ENCODE data around the gene HPCAL1.

HPCAL1 gene

GRCh38 chr2:10413991-10414451, 111.3 kb downstream of the HPCAL1 start:
- Histone ChIP-seq H4K20me1 (ENCODE audit: insufficient read depth, low read length, poor library complexity, severe bottlenecking) (no peaks in the 10 kb centered on the region), H3K9me2 (replicated peaks; ENCODE audit: low read depth, low read length) (no peaks in the 10 kb centered on the region), H3F3A (ENCODE audit: low read depth) (no peaks in the 10 kb centered on the region), H3K4me2 (ENCODE audit: low read depth, low read length, poor library complexity, severe bottlenecking) (no peak overlapping the region), H3K79me2 (ENCODE audit: insufficient read depth, low read length) (no peaks in the 10 kb centered on the region; the same call in 1 of the 2 replicates), H3K4me1 (ENCODE audit: insufficient read depth, low read length, poor library complexity, severe bottlenecking) (peaks cover under 1% of the 10 kb centered on the region), H3K27me3 (ENCODE audit: insufficient read depth, low read length, poor library complexity, severe bottlenecking) (no peaks in the 10 kb centered on the region), H3K9me3 (ENCODE audit: insufficient read depth, low read depth, low read length) (no peaks in the 10 kb centered on the region), H3K9ac (ENCODE audit: low read depth, low read length, poor library complexity, severe bottlenecking) (no peak overlapping the region), H2AFZ (ENCODE audit: low read length) (no peak overlapping the region), H3K36me3 (ENCODE audit: insufficient read depth, low read length) (peaks cover 11% of the 10 kb centered on the region; the same call in 1 of the 2 replicates), H3K4me3 (ENCODE audit: low read length, poor library complexity, severe bottlenecking) (no peak overlapping the region)
- no peak for TF ChIP-seq EZH2phosphoT487 (IDR thresholded peaks at IDR 0.05; ENCODE audit: borderline replicate concordance)
- TF ChIP-seq, protein P1, sequence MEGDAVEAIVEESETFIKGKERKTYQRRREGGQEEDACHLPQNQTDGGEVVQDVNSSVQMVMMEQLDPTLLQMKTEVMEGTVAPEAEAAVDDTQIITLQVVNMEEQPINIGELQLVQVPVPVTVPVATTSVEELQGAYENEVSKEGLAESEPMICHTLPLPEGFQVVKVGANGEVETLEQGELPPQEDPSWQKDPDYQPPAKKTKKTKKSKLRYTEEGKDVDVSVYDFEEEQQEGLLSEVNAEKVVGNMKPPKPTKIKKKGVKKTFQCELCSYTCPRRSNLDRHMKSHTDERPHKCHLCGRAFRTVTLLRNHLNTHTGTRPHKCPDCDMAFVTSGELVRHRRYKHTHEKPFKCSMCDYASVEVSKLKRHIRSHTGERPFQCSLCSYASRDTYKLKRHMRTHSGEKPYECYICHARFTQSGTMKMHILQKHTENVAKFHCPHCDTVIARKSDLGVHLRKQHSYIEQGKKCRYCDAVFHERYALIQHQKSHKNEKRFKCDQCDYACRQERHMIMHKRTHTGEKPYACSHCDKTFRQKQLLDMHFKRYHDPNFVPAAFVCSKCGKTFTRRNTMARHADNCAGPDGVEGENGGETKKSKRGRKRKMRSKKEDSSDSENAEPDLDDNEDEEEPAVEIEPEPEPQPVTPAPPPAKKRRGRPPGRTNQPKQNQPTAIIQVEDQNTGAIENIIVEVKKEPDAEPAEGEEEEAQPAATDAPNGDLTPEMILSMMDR (conservative IDR thresholded peaks at IDR 0.05; ENCODE audit: low read length), result no peak

DNA sequence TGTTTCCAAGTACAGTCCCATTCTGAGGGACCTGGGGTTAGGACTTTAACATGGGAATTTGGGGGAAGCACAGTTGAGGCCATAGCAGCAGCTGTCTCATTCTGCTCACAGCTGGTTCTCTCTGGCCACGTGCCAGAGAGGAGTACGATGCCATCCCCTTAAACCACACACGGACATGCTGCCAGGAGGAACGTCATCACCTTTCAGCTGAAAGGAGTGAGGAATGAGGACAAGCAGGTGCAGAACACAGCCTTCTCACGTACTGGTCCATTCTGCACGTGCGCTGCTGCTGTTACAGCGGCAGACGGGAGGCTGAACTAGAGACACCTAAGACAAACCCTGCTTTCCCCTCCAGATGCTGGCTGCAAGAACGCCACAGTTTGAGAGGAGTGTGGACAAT, 111.9 kb downstream of the HPCAL1 start:
- peaks cover 11% of the 10 kb centered on the region; the same call in 1 of the 2 replicates for H3K36me3 ChIP-seq (ENCODE audit: insufficient read depth, low read length)
- no peaks in the 10 kb centered on the region for H4K20me1 ChIP-seq (ENCODE audit: insufficient read depth, low read length, poor library complexity, severe bottlenecking)
- H3K4me2 ChIP-seq (ENCODE audit: low read depth, low read length, poor library complexity, severe bottlenecking), result no peak overlapping the region
- no peaks in the 10 kb centered on the region for H3K27me3 ChIP-seq (ENCODE audit: insufficient read depth, low read length, poor library complexity, severe bottlenecking)
- TF ChIP-seq, protein P1 (conservative IDR thresholded peaks at IDR 0.05; ENCODE audit: low read length), result no peak
- no peak for TF ChIP-seq EZH2phosphoT487 (IDR thresholded peaks at IDR 0.05; ENCODE audit: borderline replicate concordance)
- H3K9me2 ChIP-seq (replicated peaks; ENCODE audit: low read depth, low read length), result no peaks in the 10 kb centered on the region
- H3K9ac ChIP-seq (ENCODE audit: low read depth, low read length, poor library complexity, severe bottlenecking), result no peak overlapping the region
- H2AFZ ChIP-seq (ENCODE audit: low read length), result no peak overlapping the region
- no peak overlapping the region for H3K4me3 ChIP-seq (ENCODE audit: low read length, poor library complexity, severe bottlenecking)
- H3K9me3 ChIP-seq (ENCODE audit: insufficient read depth, low read depth, low read length), result no peaks in the 10 kb centered on the region
- H3F3A ChIP-seq (ENCODE audit: low read depth), result no peaks in the 10 kb centered on the region
- no peaks in the 10 kb centered on the region for H3K4me1 ChIP-seq (ENCODE audit: insufficient read depth, low read length, poor library complexity, severe bottlenecking)
- H3K79me2 ChIP-seq (ENCODE audit: insufficient read depth, low read length), result no peaks in the 10 kb centered on the region; the same call in 1 of the 2 replicates

DNA sequence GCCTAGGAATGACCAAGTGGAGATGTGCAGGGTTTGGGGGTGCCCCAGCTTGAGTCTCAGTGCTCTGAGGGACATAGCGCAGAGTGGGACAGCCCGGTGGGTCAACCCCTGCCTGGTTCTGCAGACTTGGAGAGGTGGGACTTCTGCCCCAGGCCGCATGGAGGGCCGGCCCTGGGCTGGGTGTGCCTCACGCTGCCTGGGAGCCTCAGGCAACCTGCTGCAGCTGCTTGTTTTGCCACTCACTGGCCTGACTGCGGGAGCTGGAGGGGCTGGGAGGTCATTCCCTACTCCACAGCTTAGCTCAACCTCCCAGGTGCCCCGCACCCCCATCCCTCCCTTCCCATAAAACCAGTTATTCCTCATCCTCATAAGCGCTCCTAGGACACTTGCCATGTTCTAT, 112.3 kb downstream of the HPCAL1 start:
- Histone ChIP-seq H2AFZ (ENCODE audit: low read length) (no peak overlapping the region), H3F3A (ENCODE audit: low read depth) (no peaks in the 10 kb centered on the region), H3K27me3 (ENCODE audit: insufficient read depth, low read length, poor library complexity, severe bottlenecking) (no peaks in the 10 kb centered on the region), H3K4me1 (ENCODE audit: insufficient read depth, low read length, poor library complexity, severe bottlenecking) (no peaks in the 10 kb centered on the region), H3K36me3 (ENCODE audit: insufficient read depth, low read length) (peaks cover 13% of the 10 kb centered on the region; the same call in 1 of the 2 replicates), H3K79me2 (ENCODE audit: insufficient read depth, low read length) (no peaks in the 10 kb centered on the region; the same call in 1 of the 2 replicates), H3K4me3 (ENCODE audit: low read length, poor library complexity, severe bottlenecking) (no peak overlapping the region), H3K9ac (ENCODE audit: low read depth, low read length, poor library complexity, severe bottlenecking) (no peak overlapping the region), H3K4me2 (ENCODE audit: low read depth, low read length, poor library complexity, severe bottlenecking) (no peak overlapping the region), H3K9me2 (replicated peaks; ENCODE audit: low read depth, low read length) (no peaks in the 10 kb centered on the region), H4K20me1 (ENCODE audit: insufficient read depth, low read length, poor library complexity, severe bottlenecking) (no peaks in the 10 kb centered on the region), H3K9me3 (ENCODE audit: insufficient read depth, low read depth, low read length) (no peaks in the 10 kb centered on the region)
- no peak for TF ChIP-seq EZH2phosphoT487 (IDR thresholded peaks at IDR 0.05; ENCODE audit: borderline replicate concordance)
- TF ChIP-seq, protein P1 (conservative IDR thresholded peaks at IDR 0.05; ENCODE audit: low read length), result no peak

Measured in Loucy (cell line).